ENCODE data around the gene THSD7B. TPM values are rescaled to one million over a fixed set of nuclear protein-coding genes. Genes with fewer than 3 reads are reported as not detected.

The THSD7B gene
- total RNA-seq, 1 donor from 2014 or later: 0.38 TPM

DNA sequence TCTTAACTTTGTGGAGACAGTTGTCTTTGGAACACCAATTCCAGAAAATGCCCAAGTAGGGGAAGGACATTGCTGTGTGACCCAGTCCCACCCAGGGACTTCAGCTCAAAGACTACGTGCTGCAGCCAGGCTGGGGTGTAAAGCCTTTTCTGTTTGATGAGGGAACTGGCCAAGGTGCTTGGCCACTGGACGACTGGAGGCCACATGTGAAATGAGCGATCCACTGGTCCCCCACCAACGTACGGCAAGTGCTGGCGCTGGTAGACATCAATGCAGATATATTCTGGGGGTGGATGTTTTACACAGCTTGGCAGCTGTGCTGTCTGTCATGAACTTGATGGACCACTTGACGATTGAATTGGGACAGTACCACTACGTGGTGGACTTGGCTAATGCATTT, 616.4 kb downstream of the THSD7B start:
- no peak for ATAC-seq
- TF ChIP-seq, protein P1, sequence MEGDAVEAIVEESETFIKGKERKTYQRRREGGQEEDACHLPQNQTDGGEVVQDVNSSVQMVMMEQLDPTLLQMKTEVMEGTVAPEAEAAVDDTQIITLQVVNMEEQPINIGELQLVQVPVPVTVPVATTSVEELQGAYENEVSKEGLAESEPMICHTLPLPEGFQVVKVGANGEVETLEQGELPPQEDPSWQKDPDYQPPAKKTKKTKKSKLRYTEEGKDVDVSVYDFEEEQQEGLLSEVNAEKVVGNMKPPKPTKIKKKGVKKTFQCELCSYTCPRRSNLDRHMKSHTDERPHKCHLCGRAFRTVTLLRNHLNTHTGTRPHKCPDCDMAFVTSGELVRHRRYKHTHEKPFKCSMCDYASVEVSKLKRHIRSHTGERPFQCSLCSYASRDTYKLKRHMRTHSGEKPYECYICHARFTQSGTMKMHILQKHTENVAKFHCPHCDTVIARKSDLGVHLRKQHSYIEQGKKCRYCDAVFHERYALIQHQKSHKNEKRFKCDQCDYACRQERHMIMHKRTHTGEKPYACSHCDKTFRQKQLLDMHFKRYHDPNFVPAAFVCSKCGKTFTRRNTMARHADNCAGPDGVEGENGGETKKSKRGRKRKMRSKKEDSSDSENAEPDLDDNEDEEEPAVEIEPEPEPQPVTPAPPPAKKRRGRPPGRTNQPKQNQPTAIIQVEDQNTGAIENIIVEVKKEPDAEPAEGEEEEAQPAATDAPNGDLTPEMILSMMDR (IDR thresholded peaks at IDR 0.05): no peak
- Histone ChIP-seq H3K4me3 (no peak overlapping the region), H3K27me3 (ENCODE audit: low read depth) (no peaks in the 10 kb centered on the region), H3K36me3 (no peaks in the 10 kb centered on the region), H3K9me3 (no peaks in the 10 kb centered on the region), H3K27ac (no peak overlapping the region), H3K4me1 (no peaks in the 10 kb centered on the region)
- intact Hi-C loops (cut with DNase I): no loop called here
- no peak for DNase-seq

DNA sequence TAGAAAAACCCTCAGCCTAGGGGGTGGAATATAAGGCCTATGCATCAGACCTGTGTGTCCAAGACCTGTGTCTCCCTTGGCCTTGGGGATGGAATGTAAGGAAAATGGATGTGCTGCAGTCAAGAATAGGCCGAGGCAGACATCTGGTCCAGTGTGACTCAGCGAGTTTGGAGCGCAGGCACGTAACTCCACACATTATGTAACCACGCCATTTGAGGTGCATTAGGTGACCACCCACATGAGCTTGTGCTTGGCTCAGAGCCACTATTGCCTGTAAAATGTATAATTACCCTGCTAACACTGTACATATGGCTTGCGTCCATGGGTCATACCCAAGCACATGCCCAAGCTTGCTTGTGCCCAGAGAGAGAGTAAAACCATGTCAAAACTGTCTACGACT, 618.0 kb downstream of the THSD7B start:
- no peaks in the 10 kb centered on the region for H3K27me3 ChIP-seq (ENCODE audit: low read depth)
- intact Hi-C loops (cut with DNase I): no loop called here
- TF ChIP-seq, protein P1 (IDR thresholded peaks at IDR 0.05): no peak

DNA sequence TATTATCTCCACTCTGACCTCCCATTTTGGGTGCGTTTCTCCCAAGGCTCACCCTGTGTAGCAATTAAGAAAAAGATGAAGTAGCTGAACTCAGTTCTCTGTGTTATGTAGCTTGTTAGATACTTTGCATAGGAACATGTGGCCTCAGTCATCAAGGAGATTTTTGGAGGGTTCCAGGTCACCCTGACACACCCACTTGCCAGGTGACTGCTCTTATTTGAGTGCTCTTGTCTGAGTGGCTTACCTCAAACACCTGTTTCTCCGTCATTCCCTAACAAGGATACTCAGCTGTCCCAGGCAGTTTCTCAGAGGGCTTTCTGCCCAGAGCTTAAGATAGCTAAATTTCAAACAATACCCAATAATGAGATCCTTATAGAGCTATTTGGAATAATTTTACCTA, 621.7 kb downstream of the THSD7B start:
- TF ChIP-seq, protein P1 (IDR thresholded peaks at IDR 0.05): no peak
- Histone ChIP-seq H3K9me3 (no peaks in the 10 kb centered on the region), H3K27me3 (ENCODE audit: low read depth) (no peaks in the 10 kb centered on the region), H3K36me3 (no peaks in the 10 kb centered on the region), H3K4me3 (no peak overlapping the region), H3K27ac (no peak overlapping the region), H3K4me1 (no peaks in the 10 kb centered on the region)
- ATAC-seq (peak in 1 of 2 donors; percentile 16), DNase-seq (no peak)
- intact Hi-C loops (cut with DNase I): no loop called here

More for the DNA sequence above, 618.0 kb downstream of the THSD7B start:
- Histone ChIP-seq H3K4me3 (no peak overlapping the region), H3K27ac (no peak overlapping the region), H3K36me3 (no peaks in the 10 kb centered on the region), H3K4me1 (no peaks in the 10 kb centered on the region), H3K9me3 (no peaks in the 10 kb centered on the region)
- ATAC-seq (no peak), DNase-seq (no peak)

DNA sequence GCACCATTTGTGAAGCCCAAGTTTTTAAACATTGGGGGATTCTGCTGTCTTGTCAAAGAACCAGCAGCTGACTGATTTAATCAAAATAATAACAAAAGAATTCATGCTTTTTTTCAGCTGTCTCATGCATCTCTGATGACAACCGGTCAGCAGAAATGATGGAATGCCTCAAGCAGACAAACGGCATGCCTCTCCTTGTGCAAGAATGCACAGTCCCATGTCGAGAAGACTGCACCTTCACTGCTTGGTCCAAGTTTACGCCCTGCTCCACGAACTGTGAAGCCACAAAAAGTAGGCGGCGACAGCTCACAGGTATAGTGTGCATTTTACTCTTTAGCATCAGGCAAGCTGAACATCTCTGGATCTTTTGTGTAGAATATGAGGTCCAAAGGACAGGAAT, 640.2 kb downstream of the THSD7B start:
- Histone ChIP-seq H3K9me3 (no peaks in the 10 kb centered on the region), H3K36me3 (no peaks in the 10 kb centered on the region), H3K27ac (no peak overlapping the region), H3K4me1 (no peaks in the 10 kb centered on the region), H3K4me3 (no peak overlapping the region), H3K27me3 (ENCODE audit: low read depth) (no peaks in the 10 kb centered on the region)
- DNase-seq: no peak
- intact Hi-C loops (cut with DNase I): no loop called here
- no peak for ATAC-seq
- TF ChIP-seq, protein P1 (IDR thresholded peaks at IDR 0.05): no peak

DNA sequence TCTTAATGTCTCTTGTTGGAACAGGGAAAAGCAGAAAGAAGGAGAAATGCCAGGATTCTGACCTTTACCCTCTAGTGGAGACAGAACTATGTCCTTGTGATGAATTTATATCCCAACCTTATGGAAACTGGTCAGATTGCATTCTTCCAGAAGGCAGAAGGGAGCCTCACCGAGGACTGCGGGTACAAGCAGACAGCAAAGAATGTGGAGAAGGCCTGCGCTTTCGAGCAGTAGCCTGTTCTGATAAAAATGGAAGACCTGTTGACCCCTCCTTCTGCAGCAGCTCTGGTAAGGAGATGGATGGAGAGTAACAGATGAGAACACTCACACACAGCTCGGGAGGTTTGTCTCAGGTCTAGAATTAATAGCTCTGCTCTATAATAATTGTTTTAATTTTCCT, 646.2 kb downstream of the THSD7B start:
- intact Hi-C loops (cut with DNase I): no loop called here
- Histone ChIP-seq H3K9me3 (no peaks in the 10 kb centered on the region), H3K36me3 (no peaks in the 10 kb centered on the region), H3K4me3 (no peak overlapping the region), H3K27ac (no peak overlapping the region), H3K27me3 (ENCODE audit: low read depth) (no peaks in the 10 kb centered on the region), H3K4me1 (no peaks in the 10 kb centered on the region)
- no peak for DNase-seq
- TF ChIP-seq, protein P1 (IDR thresholded peaks at IDR 0.05): no peak
- no peak for ATAC-seq

DNA sequence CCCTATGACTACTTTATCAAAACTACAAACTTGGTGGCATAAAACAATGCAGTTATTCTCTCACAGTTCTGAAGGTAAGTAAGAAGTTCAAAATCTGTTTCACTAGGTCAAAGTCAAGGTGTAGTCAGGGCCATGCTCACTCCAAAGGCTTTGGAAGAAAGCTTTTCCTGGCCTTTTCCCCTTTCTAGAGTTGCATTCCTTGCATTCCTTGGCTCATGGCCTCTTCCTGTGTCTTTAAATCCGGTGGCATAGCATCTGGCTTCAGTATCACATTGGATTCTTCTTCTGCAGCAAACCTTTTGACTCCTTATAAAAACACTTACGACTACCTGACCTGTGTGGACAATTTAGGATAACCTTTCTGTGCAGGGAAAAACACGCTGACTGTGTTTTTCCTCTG, 655.4 kb downstream of the THSD7B start:
- H3K36me3 ChIP-seq: no peaks in the 10 kb centered on the region
- no peak for ATAC-seq
- no peak overlapping the region for H3K4me3 ChIP-seq
- DNase-seq: no peak
- intact Hi-C loops (cut with DNase I): no loop called here
- no peaks in the 10 kb centered on the region for H3K9me3 ChIP-seq
- no peaks in the 10 kb centered on the region for H3K27me3 ChIP-seq (ENCODE audit: low read depth)
- TF ChIP-seq, protein P1 (IDR thresholded peaks at IDR 0.05): no peak
- H3K4me1 ChIP-seq: no peaks in the 10 kb centered on the region
- H3K27ac ChIP-seq: no peak overlapping the region
